Spleen (tissue), 11 donors: ENCODE measurements around the gene WFIKKN2. TPM values are rescaled to one million over a fixed set of nuclear protein-coding genes. Genes with fewer than 3 reads are reported as not detected.

Source experiments
- DNase-seq: peaks from one replicate; pipeline ENCODE4 v3.0.0-alpha.2; 2020
- H3K27ac ChIP-seq, 8 donors: fragments of 200-600 bp; sonication (generic) in 7 of 8; 1 replicate in 4 of 8; 2 replicates in 4 of 8; pipeline versions ENCODE4 v1.5.0 to v1.8.0; 2016 to 2021; ENCODE audit warnings: inconsistent platforms in 4 of 8, mild to moderate bottlenecking in 4 of 8, moderate library complexity in 1 of 8
- H3K27me3 ChIP-seq, 7 donors: fragments of 200-600 bp; sonication (generic) in 6 of 7; replicated peaks in 1 of 7; 1 replicate in 4 of 7; 2 replicates in 3 of 7; pipeline versions ENCODE4 v1.5.0 to v1.8.0; 2016 to 2021; ENCODE audit warnings: inconsistent platforms in 3 of 7, mild to moderate bottlenecking in 1 of 7
- H3K36me3 ChIP-seq, 6 donors: fragments of 200-600 bp; sonication (generic) in 5 of 6; 1 replicate in 4 of 6; 2 replicates in 2 of 6; pipeline versions ENCODE4 v1.5.0 to v1.8.0; 2016 to 2021; ENCODE audit warnings: inconsistent platforms in 2 of 6
- H3K4me1 ChIP-seq, 6 donors: fragments of 200-600 bp; sonication (generic) in 5 of 6; 1 replicate in 3 of 6; 2 replicates in 3 of 6; pipeline versions ENCODE4 v1.5.0 to v1.8.0; 2016 to 2021; ENCODE audit warnings: inconsistent platforms in 3 of 6
- H3K4me3 ChIP-seq, 8 donors: fragments of 200-600 bp; sonication (generic) in 7 of 8; 1 replicate in 4 of 8; 2 replicates in 4 of 8; pipeline versions ENCODE4 v1.5.0 to v1.8.0; 2016 to 2021; ENCODE audit warnings: inconsistent platforms in 4 of 8, mild to moderate bottlenecking in 4 of 8, moderate library complexity in 2 of 8
- H3K9me3 ChIP-seq, 8 donors: fragments of 200-600 bp; sonication (generic) in 7 of 8; 1 replicate in 4 of 8; 2 replicates in 4 of 8; pipeline versions ENCODE4 v1.5.0 to v1.8.0; 2016 to 2021; ENCODE audit warnings: inconsistent platforms in 4 of 8
- POLR2A ChIP-seq, 3 donors: fragments of 450-650 bp; IDR thresholded peaks; one replicate each; pipeline ENCODE4 v1.5.1; 2017; ENCODE audit warnings: antibody characterized with exemption in 3 of 3, mild to moderate bottlenecking in 1 of 3
- POLR2AphosphoS5 ChIP-seq, 3 donors: sonication (generic); formaldehyde crosslinking; IDR thresholded peaks; one replicate each; pipeline ENCODE4 v1.5.1; 2017; ENCODE audit warnings: antibody characterized with exemption in 3 of 3
- WGBS, 5 donors: extraction: QIAGEN DNeasy Blood & Tissue Kit in 3 of 5; methylation state at CpG; one replicate each; pipeline versions ENCODE4 v1.1.5 to v1.1.7; 2013 to 2018; 5-methylcytosine and 5-hydroxymethylcytosine counted together
- intact Hi-C: fragments of 100-400 bp; cut with DNase I; formaldehyde crosslinking; loops from one replicate; pipeline ENCODE4 v1.15.0; 2023; ENCODE audit warnings: low total_unique reads
- polyA plus RNA-seq, 3 donors: library from polyadenylated mRNA; stranded (reverse); fragments of 200-250 nt; gene quantifications; one replicate each; pipeline ENCODE4 v1.2.1, GENCODE V29; 2013
- total RNA-seq, 7 donors: library from RNA; depleted of rRNA in 3 of 7; stranded (reverse); fragments of >200 nt in 3 of 7; fragmentation: NEBNext Ultra II Directional in 4 of 7; extraction: Animal tissue kit (Norgen Biotek cat#: 25700) in 4 of 7; gene quantifications; one replicate each; pipeline versions ENCODE4 v1.1.0 to v1.2.1, GENCODE V29; 2016 to 2021
- TF ChIP-seq, protein P1 (sequence below), 11 experiments: fragments of 200-600 bp in 7 of 11; fragments of 450-650 bp in 4 of 11; sonication (generic) in 4 of 11; IDR thresholded peaks in 8 of 11; conservative IDR thresholded peaks in 3 of 11; 1 replicate in 7 of 11; 2 replicates in 4 of 11; pipeline versions ENCODE4 v1.4.0 to v1.8.0; 2016 to 2021; ENCODE audit warnings: antibody characterized with exemption in 11 of 11, inconsistent platforms in 4 of 11, mild to moderate bottlenecking in 1 of 11
- donor health status: healthy with polysubstance abuse.
- donor health status: DM: no; HTN: no; CAD: no; lungs with moderate emphysema.
- donor health status: DM: no; HTN: no; CAD: no.
- donor health status: Bipolar disorder and iron deficiency.
- donor health status: healthy.
- donor health status: DM: no; HTN: no; CAD: no.
- donor health status: DM: yes; HTN: yes; CAD: no.

Gene WFIKKN2
- total and polyA plus RNA-seq, 10 donors = 0.02 to 0.51 (median 0.10) TPM; not detected in 4

GRCh38 chr17:50853015-50853615 lies 17.7 kb downstream of the WFIKKN2 start:
- intact Hi-C loops = loop anchor here (5.0 kb wide), 1 partner anchor 104 kb away; no protein-coding TSS in a partner anchor
- Histone ChIP-seq H3K9me3 (peaks cover 0 to 12% (median 8%) of the 10 kb centered on the region in 8 donors), H3K4me3 (no peak overlapping the region), H3K27me3 (no peaks in the 10 kb centered on the region), H3K4me1 (peaks cover 0 to 16% (median 8%) of the 10 kb centered on the region in 6 donors), H3K27ac (peak overlapping the region in 1 of 8 donors; percentile 78), H3K36me3 (no peaks in the 10 kb centered on the region)
- 75 to 91% (median 82%) methylated on average over 6 of the region's 6 CpGs for WGBS, 5 donors
- no peak for DNase-seq
- TF ChIP-seq, protein P1, sequence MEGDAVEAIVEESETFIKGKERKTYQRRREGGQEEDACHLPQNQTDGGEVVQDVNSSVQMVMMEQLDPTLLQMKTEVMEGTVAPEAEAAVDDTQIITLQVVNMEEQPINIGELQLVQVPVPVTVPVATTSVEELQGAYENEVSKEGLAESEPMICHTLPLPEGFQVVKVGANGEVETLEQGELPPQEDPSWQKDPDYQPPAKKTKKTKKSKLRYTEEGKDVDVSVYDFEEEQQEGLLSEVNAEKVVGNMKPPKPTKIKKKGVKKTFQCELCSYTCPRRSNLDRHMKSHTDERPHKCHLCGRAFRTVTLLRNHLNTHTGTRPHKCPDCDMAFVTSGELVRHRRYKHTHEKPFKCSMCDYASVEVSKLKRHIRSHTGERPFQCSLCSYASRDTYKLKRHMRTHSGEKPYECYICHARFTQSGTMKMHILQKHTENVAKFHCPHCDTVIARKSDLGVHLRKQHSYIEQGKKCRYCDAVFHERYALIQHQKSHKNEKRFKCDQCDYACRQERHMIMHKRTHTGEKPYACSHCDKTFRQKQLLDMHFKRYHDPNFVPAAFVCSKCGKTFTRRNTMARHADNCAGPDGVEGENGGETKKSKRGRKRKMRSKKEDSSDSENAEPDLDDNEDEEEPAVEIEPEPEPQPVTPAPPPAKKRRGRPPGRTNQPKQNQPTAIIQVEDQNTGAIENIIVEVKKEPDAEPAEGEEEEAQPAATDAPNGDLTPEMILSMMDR (IDR thresholded peaks at IDR 0.05 in 8 of 11, conservative IDR thresholded peaks at IDR 0.05 in 3 of 11) = no peak
- TF ChIP-seq POLR2A (IDR thresholded peaks at IDR 0.05) (no peak), POLR2AphosphoS5 (IDR thresholded peaks at IDR 0.05) (no peak)

GRCh38 chr17:50853781-50854180 lies 18.4 kb downstream of the WFIKKN2 start:
- intact Hi-C loops = loop anchor here (5.0 kb wide), 1 partner anchor 104 kb away; no protein-coding TSS in a partner anchor
- DNase-seq = peak; percentile 13
- no peak overlapping the region for H3K27ac ChIP-seq
- H3K4me1 ChIP-seq = peaks cover 0 to 16% (median 8%) of the 10 kb centered on the region in 6 donors
- WGBS, 5 donors = 92 to 98% (median 95%) methylated on average over 6 of the region's 6 CpGs
- no peaks in the 10 kb centered on the region for H3K36me3 ChIP-seq
- TF ChIP-seq, protein P1 (IDR thresholded peaks at IDR 0.05 in 8 of 11, conservative IDR thresholded peaks at IDR 0.05 in 3 of 11) = no peak
- TF ChIP-seq POLR2A (IDR thresholded peaks at IDR 0.05) (no peak), POLR2AphosphoS5 (IDR thresholded peaks at IDR 0.05) (no peak)
- H3K9me3 ChIP-seq = peaks cover 0 to 6% (median 3%) of the 10 kb centered on the region in 8 donors
- H3K4me3 ChIP-seq = no peak overlapping the region
- H3K27me3 ChIP-seq = no peaks in the 10 kb centered on the region

GRCh38 chr17:50855708-50856330 lies 20.4 kb downstream of the WFIKKN2 start:
- no peaks in the 10 kb centered on the region for H3K9me3 ChIP-seq
- intact Hi-C loops = no loop called here
- DNase-seq = no peak

More at GRCh38 chr17:50855708-50856330, 20.4 kb downstream of the WFIKKN2 start:
- no peak overlapping the region for H3K27ac ChIP-seq
- H3K4me1 ChIP-seq = peaks cover 0 to 16% (median 8%) of the 10 kb centered on the region in 6 donors
- 85 to 93% (median 89%) methylated on average over 6 of the region's 6 CpGs for WGBS, 5 donors
- H3K4me3 ChIP-seq = no peak overlapping the region
- TF ChIP-seq POLR2AphosphoS5 (IDR thresholded peaks at IDR 0.05) (no peak), POLR2A (IDR thresholded peaks at IDR 0.05) (no peak)
- TF ChIP-seq, protein P1 (IDR thresholded peaks at IDR 0.05 in 8 of 11, conservative IDR thresholded peaks at IDR 0.05 in 3 of 11) = no peak
- H3K36me3 ChIP-seq = peaks cover 0 to 3% (median 0%) of the 10 kb centered on the region in 6 donors
- no peaks in the 10 kb centered on the region for H3K27me3 ChIP-seq
